SHP77 treated with DMSO at 0.1 percent for 48 hours (cell line): Measurements from ENCODE around the gene LSS.

Experiments
- DNase-seq: peaks from one replicate; lab custom pipeline; 2025; lab: John Stamatoyannopoulos, UW

Gene LSS

DNA sequence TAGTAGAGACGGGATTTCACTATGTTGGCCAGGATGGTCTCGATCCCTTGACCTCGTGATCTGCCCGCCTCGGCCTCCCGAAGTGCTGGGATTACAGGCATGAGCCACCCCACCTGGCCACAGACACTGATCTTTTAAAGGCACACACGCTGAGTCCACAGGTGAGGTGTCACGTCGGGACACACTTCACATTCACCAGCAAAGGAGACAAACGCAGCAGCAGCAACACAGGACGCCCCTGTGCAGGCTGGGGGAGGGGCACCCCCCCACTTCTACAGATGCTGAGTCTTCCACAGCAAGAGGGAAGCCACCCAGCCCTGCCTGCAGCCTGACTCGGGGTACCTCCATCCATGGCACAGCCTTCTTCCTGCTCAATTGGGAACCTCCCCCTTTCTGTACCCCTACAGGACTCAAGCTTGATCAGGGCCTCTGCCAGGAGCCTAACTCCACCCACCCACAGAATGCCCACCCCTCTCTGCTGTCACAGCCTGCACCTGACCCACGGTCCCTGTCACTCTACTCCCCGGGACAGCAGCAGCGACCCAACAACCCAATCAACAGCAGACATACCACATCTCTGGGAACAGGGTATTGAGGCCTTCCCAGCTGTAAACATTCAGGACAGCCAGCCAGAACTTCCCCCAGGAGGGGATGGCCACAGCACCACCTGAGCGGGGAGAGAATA, 9.5 kb downstream of the LSS start:
- DNase-seq: no peak

DNA sequence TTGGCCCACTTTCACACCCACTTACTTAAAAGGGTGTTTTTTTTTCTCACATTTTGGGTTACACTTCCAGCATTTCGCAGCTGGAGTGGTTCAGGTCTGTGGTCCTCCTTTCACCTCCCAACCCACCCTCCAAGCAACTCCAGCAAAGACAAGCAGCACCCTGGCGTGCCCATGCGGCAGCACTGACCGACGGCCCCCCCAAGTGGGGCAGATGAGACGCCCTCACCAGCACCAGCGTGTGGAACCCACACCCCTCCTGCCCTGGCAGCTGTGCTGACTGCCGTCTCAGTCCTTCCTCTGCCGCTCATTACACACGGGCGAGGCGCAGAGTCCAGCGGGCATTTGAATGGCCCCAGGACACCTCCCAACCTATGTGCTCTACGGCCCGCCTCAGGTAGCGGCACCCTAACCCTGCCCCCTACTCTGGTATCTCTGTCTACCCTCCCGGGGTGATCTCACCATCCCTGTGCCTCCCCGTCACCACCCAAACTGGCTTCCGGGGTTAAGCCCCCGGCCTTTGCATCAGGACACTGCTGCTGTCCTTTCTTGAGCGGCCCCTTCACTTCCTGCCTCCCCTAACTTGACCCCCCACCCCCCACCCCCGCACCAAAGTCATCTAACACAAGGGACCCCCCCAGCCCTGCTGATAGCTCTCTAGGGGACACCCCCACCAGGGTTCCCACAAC, 10.9 kb downstream of the LSS start:
- DNase-seq: no peak

DNA sequence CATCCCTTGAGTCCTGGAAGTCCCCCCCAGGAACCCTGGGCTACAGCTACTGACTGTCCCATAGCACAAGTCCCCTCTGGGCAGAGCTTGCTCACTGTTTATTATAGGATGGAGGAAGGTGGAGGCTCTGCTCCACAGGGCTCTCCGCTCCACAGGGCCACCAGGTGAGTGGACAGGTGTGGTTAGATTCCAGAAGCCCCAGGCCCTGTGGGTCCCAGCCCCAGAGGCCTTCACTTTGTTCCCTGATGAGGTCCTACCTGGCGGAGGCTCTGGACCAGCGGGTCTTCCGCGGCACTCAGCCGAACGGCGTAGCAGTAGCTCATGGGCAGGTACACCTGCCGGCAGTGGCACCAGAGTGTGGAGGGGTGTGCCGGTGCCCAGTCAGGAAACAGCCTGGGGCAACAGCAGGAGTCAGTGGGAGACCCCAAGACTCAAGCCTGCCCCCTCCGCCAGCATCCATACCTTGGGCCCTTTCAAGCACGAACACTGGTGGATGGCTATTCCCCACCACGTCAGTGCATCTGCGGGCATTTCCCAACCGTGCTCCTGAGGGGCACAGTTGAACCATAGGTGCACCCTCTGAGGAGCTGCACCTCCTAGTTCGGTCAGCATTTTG, 12.3 kb downstream of the LSS start:
- DNase-seq: no peak

DNA sequence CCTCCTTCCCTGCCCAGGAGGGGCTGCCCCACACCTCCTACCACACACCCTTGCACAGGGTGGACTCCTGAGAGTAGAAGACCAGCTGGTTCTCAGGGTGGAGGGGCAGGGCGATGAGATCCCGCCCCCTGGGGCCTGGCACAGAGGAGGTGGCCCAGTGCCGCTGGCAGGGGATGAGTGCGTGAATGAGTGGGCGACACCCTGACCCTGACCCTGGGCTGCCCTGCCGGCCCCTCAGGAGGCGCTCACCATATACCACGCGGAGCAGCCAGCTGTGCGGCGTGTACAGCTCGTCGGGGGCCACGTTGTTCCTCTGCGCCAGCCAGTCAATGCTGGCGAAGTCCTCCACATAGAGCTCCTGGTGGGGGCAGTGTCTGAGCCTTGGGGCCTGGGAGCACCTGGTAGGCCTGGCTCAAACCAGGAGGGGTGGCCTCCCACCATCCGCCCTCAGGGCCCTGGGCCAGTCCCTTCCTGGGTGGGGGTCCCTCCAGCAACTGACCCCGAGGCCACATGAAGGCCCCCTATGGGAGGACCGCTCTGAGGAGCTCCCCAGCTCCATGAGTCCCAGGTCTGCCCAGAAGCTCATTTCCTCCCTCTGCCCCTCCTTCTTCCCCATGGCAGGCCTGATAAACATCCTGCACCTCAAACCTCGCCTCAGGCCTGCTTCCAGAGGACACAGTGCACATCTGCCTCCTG, 13.0 kb downstream of the LSS start:
- no peak for DNase-seq

DNA sequence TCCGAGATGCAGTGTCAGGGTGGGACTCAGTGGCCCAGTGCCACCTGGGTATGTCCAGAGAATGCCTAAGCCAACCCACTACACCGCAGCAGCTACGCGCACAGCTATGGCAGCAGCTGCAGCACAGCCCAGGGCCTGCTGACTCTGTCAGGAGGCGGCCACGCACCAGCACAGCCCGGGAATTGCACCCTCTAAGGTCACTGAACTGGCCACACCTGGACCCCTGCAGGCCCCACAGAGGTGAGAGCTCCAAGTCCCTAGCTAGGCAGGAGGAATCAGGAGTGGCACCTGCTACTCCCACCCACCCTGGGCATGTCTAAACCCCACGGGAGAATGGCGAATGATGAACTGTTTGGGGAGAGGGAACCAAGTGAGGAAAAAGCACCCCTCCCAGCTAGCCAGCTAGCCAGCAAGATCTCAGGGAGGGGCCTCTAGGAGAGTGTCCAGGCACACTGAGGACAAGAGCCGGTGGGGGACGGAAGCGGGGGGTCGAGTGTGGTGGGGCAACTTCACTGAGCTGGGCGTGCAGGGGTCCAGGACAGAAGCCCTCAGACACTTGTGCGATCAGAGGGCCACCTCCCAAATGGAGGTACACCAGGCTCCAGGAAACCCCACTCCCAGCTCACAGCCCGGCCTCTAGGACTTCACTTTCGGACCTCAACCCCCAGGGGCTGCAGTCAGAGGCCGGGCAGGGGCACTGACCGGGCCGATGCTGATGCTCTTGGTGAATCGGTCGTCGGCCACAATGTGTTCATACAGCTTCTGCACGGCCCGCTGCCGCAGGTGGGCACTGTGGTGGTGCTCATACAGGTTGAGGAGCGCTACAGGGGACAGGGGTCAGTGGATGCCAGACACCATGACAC, 13.9 kb downstream of the LSS start:
- no peak for DNase-seq

DNA sequence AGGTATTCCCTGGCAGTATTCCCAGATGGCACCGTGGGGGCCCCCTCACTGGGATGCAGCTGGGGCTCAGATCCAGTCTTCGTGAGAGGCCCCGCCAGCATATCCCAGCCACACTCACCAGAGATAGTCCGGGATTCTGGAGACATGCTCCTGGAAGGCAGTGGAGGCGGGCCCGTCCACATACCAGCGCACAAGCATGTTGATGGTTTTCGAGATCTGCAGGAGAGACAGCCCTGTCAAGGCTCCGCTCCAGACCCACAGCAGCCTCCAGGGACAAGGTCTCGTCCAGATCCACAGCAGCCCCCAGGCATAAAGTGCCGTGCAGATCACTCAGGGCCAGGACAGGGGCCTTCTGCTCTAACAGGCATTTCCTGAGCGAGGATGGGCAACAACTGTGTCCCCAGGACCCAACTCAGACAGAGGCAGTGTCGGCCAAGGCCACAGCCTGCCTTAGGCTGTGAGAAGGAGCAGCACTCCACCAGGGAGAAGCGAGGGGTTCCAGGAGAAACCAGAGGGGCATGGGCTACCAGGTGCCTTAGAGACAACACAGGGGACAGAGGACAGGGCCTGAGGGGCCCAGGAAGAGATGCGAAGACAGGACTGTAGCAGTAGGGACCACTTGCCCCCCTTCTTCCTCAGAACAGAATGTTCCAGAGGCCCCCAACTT, 14.8 kb downstream of the LSS start:
- DNase-seq: no peak

DNA sequence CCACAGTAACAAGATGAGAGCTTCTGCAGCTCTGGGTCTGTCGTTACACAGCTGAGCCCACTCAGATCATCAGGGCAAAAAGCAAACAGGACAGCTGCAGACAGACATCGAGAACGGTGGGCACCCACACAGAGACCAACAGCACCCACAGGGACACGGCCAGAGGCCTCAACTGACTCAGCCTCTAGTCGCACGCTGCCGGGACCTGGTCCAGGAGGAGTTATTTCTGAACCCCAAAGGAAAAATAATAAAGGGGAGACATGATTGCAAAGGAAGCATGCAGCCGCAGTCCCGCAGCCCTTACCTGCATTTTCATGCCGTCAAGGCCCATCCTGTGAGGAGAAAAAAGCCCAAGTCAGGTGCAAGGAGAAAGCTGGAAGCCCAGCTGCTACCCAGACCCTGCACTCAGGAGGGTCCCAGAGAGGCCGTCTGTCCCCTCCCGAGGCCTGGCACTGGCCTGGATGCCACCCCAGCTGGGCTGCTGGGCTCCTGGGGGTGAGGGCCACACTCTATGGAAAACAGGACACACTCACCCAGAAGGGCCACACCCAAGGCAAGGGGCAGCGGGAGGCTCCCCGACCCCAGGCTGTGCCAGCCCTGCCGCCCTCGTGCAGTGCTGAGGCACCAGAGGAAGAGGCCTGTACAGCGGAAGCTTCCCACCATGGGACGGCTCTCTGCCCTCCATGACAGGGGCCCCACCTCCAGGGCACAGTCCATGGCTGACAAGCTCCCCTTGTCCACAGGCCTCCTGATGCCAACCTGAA, 15.7 kb downstream of the LSS start:
- no peak for DNase-seq

DNA sequence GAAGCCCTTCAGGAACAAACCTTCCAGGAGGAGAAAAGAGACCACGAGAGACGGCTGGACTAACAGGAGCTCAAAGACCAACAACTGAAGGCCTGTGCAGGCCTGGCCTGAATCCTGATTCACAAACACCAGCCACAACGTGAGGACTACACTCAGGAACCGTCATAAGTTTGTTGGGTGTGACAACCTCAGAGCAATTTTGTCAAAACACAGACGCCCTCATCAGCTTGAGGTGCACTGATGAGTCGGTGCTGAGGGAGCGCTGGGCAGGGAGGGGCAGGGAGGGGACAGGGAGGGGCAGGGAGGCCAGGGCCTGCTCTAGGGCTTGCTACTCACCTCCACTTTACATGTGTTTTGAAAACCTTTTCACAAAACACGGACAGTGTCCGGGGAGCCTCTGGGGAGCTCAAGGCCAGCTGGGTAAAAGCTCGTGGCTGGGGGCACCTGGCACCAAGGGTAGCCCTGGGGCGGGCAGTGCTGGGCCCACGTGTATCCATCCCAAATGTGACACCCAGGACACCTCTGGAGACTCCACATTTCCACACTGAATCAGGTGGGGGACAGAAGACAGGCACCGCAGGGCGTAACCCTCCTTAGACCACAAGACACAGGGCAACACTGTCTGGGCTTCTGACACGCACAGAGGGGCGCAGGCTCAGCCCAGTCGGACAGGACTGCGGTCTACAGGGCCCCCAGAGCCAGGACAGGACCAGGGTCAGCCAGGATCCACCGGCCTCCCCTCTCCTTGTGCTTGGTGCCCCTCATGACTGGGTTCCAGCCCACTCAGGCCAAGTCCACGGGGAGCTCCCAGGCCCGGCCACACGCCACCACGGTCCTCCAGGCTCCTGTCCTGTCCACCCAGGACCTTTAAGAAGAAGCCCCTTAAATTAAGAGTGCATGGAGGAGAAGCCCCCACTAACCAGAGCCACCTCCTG, 16.5 kb downstream of the LSS start:
- DNase-seq: no peak

DNA sequence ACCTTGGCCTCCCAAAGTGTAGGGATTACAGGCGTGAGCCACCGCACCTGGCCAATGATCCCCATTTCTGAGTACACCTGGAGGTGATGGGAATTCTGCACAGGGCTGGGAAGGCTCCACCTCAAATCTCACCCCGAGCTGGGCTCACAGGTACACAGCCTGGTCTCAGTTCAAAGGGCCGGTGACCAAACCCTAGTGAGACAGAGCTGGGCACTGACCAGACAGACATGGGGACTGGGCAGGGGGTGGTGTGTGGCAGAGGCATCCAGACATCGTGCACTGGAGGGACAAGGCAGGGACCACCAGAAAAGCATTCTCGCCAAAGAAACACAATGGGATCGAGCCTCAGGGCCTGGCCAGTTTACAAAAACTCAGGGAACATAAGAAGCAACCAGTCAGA, 17.2 kb downstream of the LSS start:
- DNase-seq: no peak

DNA sequence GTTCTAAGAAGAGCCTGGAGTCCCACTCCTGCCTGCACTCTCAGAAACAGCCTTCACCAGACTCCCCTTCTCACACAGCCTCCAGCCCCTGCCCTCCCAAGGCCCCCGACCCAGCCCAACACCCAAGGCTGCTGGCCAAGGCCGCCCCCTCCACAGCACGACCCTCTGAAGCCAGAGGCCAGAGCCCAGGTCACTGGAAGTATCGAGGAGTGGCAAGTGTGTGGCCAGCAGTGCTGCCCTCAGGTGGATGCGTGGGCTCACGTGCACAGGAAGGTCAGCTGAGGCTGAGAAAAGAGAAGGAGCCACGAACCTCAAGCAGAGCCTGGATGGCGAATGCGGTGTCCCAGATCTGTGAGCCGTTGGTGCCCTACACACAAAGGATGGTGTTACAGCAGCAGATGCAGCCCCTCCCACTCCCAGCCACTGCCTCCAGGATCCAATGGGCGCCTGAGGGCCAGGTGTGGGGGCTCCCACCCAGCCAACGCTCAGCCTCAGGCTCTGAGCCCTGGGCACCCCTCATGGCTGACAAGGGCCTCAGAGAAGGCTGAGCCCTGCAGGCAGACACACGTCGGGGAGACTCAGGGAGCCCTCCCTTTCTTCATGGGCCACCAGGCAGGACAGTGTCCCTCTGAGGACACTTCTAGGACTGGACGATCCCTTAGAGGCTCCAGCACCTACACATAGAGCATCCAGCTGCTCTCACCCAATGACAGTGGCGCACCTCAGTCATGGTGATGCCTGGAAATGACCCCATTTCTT, 18.0 kb downstream of the LSS start:
- DNase-seq: no peak

DNA sequence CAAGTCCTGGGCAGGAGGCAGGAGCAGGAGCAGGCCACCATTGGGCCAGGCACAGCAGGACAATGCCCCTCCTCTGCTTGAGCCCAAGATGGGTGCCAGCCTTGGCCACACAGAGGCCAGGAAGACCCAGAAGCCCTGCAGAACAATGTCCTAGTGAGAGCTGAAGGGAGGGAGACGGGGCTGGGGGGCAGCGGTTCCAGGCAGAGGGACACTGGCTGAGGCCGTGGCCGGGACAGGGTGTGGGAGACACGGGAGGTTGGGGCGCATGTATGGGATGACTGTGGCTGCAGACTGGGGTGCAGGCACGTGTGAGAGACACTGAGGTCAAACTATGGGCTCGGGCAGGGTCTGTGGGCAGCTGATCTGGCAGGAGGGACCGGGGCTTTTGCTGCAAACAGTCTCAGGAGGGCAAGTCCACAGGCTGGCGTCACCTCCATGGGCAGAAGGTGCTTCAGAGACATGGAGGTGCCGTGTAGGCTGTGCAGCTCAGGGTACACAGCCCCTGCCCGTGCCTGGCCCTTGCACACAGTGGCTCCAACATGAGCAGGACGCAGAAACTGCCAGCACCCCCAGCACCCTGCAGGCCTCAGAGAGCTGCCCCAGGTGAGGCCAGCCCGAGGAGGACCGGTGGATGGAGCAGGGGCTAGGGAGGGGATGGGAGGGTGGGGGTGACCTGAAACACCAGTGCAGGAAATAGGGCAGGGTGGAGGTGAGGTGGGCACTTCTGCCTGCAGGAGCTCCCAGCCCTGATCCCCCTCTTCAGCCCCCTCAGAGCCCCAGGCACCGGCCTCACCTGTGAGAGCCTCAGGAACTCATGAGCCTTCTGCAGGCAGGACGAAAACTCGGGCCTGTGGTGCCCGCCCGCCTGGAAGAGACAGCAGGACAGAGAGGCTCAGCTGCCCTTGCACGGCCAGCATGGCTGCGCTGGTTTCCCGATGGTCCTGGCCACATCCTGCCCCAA, 19.5 kb downstream of the LSS start:
- DNase-seq: no peak

DNA sequence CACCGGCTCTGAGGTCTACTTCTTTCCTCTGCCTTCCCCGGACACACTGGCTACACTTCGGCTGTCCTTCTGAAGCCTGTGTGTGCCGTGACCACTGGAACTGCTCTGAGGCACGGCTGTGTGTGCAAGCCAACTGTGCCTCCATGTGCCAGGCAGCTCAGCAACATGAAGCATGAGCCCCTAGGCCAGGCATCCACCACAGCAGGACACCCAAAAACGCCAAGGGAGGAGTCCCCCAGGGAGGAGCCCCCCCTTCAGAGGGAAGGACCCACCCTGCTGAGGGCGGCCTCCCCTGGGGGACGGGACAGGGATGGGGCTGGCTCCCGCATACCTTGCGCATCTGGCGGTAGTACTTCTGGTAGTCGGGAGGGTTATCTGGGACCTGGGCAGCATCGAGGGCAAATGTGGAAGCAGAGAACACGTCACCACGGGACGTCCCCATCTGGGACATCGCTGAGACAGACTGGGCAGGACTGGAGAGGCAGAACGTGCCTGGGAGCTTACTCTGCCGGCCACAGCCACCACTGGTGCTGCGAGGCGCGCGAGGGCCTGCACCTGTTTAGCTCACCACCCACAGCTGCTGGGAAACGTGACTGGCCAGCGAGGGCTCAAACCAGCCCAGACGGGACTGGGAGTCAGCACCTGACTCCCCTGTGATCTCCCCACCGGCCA, 20.5 kb downstream of the LSS start:
- DNase-seq: no peak

DNA sequence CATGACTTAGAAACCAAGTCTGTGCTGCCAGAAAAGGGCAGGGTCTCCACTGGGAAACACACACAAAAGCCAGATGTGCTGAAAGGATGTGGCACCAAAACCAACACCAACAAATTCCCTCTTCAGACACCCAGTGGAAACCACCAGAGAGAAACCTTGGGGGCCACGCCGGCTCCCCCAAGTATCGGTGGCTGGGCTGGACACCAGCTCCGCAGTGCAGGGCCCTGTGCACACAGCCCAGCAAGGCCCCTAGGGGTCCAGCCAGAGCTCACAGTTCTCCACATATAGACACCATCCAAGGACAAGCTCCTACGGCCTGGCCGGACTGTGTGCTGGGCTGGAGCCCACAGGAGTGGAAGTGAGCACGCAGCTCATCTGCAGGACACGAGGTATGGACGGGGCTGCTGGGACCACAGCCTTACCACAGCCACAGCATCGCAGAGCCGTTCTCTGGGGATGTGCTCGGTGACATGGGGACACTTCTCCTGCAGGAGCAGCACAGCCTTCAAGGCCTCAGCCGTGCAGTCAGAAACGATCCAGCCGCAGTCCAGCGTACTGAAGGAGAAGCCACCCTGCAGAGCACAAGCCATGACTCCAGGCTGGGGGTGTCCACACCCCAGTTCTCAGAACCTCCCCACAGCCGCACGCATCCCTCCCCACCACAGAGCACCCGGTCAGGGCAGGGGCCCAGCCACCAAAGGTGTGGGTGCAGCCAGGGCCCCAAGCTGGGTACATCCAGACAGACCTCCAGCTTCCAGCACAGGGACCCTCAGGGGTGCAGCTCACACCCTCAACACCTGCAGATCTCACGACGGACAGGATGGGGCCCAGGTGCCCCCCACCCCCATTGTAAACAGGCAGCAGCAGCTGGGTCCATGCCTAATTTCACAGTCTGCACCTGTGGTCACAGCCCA, 21.3 kb downstream of the LSS start:
- no peak for DNase-seq

DNA sequence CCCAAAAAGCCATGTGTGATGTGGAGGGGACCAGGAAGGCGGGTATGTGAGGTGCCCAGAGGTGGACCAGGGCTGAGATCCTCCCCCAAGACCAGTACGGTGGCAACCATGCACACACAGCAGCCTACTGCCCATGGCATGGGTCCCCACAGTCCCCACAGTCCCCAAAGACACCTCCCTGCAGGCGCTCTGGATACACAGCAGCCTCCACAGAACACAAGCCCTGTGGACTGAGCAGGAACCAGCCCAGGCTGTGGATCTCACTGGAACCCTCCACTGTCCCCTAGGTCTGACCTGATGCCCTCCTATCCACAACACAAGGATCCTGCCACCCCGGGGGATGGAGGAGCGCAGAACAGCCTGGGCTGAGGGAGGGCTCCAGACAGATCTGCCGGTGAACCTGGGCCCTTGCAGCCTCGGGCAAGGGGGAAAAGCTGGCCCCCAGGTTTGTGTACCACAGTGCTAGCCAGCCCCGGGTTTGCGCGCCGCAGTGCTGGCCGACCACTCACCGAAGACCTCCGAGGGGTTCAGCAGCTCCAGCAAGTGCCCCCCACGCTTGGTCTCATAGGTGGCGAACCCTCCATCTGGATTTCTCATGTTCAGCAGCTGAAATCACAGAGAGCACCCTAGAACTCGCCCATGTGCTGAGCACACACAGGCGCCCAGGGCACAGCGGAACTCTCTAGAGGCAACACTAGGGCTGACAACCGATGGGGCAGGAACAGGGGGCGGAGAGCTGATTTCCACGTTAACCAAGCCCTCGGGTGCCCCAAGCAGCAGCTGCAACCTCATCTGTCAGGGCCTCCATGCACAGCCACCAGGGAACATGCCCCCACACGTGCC, 22.2 kb downstream of the LSS start:
- no peak for DNase-seq

DNA sequence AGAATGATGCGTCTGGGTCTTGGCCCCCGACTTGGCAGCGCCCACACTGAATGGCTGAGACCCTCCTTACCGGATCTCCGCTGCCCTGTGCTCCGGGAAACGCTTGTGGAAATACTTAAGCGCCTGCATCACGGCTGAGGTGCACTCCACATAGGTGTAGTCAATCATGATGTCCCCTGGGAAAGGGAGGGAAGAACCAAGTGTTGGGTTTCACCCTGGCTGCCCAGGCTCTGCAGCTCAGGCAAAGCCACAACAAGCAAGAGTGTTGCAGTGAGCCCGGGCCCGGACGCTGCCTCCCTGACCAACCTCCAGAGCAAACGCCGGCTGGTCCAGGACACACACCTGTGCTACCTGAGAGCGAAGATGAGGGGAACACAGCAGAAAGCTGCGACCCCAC, 22.8 kb downstream of the LSS start:
- no peak for DNase-seq
